GM12865 (cell line): ENCODE measurements around the gene SLC12A3.
"Not testable (repeated sequence)": the region's sequence is repeated elsewhere in the genome, so short reads cannot be mapped to it uniquely, and the experiment has no call there.

ENCODE experiments used
- DNase-seq: peaks from one replicate; pipeline ENCODE4 v3.0.0; 2010; ENCODE audit warnings: low read depth
- H3K4me3 ChIP-seq: 2 replicates; pipeline ENCODE4 v1.5.1; 2011; ENCODE audit warnings: mild to moderate bottlenecking, low read depth, low read length, control low read depth
- TF ChIP-seq, protein P1 (sequence below): IDR thresholded peaks from 2 replicates; pipeline ENCODE4 v1.5.1; 2011; ENCODE audit warnings: low read length, control low read depth, low read depth, inconsistent platforms; ENCODE audit not compliant: insufficient read depth; ENCODE audit errors: missing control alignments

The SLC12A3 gene

DNA sequence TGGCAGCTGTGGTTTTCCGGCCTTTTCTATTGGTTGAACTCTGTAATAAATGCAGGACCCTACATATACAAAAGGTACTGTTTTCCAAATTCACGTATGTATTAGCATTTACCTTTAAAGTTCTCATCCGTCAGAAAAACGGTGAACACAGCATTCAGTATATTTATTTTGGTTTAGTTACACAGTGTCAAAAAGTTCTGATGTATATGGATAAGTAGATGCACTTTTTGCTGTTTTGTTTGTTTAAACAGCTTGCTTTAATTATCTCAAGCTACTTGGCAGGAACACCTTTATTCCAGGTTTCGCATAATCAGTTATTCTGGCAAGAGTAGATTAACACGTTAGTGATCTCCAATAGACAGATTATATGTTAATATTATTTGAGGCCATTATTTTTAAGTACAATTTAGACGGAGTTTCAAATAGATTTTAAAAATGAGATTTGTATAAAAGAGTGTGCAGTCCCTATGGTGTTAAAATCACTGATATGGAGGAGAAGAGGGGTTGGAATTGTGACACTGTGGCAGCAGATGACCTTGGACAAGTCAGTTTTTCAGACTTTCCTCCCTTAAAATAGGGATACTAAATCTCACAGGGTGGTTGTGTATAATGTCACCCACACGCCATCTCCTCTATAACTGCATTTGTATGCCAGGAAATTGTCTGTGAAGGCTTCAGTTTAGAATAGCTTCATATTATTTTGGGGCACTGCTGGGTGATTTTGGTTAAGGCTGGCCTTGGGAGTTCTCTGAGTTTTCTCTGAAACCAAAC, 69.0 kb downstream of the SLC12A3 start:
- TF ChIP-seq, protein P1, sequence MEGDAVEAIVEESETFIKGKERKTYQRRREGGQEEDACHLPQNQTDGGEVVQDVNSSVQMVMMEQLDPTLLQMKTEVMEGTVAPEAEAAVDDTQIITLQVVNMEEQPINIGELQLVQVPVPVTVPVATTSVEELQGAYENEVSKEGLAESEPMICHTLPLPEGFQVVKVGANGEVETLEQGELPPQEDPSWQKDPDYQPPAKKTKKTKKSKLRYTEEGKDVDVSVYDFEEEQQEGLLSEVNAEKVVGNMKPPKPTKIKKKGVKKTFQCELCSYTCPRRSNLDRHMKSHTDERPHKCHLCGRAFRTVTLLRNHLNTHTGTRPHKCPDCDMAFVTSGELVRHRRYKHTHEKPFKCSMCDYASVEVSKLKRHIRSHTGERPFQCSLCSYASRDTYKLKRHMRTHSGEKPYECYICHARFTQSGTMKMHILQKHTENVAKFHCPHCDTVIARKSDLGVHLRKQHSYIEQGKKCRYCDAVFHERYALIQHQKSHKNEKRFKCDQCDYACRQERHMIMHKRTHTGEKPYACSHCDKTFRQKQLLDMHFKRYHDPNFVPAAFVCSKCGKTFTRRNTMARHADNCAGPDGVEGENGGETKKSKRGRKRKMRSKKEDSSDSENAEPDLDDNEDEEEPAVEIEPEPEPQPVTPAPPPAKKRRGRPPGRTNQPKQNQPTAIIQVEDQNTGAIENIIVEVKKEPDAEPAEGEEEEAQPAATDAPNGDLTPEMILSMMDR = no peak
- peak overlapping the region; percentile 94 for H3K4me3 ChIP-seq
- no peak for DNase-seq

DNA sequence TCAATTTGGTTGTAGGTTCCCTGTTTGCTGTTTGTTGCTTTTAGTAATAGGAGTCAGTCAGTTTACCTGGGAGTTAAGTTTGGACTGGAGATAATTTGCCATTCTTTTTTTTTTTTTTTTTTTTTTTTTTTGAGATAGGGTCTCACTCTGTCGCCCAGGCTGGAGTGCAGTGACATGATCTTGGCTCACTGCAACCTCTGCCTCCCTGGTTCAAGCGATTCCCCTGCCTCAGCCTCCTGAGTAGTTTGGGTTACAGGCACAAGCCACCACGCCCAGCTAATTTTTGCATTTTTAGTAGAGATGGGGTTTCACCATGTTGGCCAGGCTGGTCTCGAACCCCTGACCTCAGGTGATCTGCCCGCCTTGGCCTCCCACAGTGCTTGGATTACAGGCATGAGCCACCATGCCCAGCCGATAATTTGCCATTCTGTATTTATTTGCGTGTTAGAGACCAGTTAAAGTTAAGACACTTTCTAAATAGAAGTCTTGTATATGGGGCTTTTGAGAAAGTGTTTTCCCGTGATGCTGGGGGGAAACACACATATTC, 69.7 kb downstream of the SLC12A3 start:
- H3K4me3 ChIP-seq = peak overlapping the region; percentile 94
- not testable (repeated sequence) for DNase-seq

DNA sequence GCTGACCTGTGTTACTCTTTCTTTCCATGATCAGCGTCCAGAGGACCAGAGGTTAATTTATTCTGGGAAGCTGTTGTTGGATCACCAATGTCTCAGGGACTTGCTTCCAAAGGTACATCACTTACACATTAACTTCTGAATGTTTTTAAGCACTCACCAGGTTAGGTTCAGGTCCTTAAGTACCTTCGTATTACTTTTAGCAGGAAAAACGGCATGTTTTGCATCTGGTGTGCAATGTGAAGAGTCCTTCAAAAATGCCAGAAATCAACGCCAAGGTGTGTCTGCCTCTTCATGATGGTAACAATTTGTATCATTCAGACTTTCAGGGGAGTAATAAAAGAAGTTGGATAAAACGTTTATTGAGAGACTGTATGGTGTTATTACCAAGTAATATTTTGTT, 70.2 kb downstream of the SLC12A3 start:
- TF ChIP-seq, protein P1 = no peak
- DNase-seq = no peak
- H3K4me3 ChIP-seq = peak overlapping the region; percentile 94

DNA sequence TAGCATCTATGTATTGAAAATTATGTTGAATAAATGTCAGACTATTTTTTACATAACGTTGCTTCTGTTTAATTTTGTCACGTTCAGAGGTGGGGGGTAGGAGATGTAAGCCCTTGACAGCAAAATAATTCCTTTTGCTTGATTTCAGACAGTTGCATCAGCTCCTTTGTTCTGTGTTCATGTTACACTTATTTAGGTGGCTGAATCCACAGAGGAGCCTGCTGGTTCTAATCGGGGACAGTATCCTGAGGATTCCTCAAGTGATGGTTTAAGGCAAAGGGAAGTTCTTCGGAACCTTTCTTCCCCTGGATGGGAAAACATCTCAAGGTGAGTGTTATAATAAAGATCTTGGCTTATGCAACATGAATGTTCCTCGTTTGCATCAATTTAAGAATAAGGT, 71.5 kb downstream of the SLC12A3 start:
- H3K4me3 ChIP-seq = no peak overlapping the region
- TF ChIP-seq, protein P1 = no peak
- DNase-seq = no peak

DNA sequence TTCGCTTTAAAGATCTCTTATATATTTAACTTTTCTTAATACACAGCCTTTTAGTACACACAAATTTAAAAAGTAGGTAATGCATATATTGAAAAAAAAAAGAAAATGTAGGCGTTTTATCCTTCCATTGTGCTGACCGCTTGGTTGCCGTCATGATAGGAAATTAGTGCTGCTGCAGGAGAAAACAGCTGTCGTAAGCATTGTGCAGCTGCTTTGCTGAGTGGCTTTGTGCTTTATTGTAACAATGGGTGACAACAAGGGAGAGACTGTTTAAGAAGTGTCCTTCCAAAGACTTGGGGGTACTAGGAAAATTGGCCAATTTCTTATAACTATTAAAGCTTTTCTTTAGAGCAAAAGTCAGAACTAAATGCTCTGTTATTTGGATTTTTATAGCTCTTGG, 71.9 kb downstream of the SLC12A3 start:
- no peak for DNase-seq
- H3K4me3 ChIP-seq = no peak overlapping the region
- TF ChIP-seq, protein P1 = no peak

DNA sequence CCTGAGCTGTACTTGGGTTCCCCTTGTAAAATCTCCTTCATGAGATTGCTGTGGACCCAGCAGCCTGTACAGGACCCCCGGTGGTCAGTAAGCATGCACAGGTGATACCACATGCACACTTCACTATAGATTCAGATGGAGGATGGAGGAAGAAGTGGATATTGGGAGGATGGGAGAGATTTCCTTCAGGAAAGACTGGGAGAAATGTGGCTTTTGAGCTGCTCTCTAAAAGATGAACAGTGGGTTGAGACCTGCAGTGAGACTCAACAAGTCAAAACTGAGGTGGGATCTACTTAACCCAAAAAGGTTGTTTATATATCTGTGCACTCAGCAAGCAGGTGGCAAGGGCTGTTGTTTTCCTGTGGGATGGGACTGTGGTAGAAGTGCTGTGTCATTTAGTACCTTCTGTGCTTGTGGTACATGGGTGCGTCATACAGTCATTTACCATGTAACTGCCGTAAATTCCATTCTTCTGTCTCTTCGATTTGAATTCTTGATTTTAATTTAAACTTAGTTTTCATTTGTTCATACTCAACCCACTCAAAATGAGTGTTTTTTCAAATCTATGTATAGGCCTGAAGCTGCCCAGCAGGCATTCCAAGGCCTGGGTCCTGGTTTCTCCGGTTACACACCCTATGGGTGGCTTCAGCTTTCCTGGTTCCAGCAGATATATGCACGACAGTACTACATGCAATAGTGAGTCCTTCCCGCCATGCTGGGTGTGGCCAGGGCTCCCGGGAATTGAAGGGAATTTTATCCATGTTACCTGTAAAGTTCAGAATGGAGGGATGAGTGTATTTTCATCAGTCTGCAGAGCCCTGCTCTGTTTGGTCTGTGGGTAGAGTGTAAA, 73.9 kb downstream of the SLC12A3 start:
- DNase-seq = peak; percentile 74
- H3K4me3 ChIP-seq = peak overlapping the region; percentile 12; the same call in 1 of the 2 replicates
- TF ChIP-seq, protein P1 = no peak

DNA sequence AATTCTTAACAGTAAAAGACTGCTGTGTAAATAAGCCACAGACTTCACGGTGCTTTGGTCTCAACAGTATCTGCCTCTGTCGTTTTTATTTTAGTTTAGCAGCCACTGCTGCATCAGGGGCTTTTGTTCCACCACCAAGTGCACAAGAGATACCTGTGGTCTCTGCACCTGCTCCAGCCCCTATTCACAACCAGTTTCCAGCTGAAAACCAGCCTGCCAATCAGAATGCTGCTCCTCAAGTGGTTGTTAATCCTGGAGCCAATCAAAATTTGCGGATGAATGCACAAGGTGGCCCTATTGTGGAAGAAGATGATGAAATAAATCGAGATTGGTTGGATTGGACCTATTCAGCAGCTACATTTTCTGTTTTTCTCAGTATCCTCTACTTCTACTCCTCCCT, 74.8 kb downstream of the SLC12A3 start:
- no peak for DNase-seq
- TF ChIP-seq, protein P1 = no peak
- no peak overlapping the region for H3K4me3 ChIP-seq
